RKO (cell line): Measurements from ENCODE around the gene PGAP2.
"Not testable (repeated sequence)": the region's sequence is repeated elsewhere in the genome, so short reads cannot be mapped to it uniquely, and the experiment has no call there.

Experiments
- DNase-seq: peaks from one replicate; pipeline ENCODE4 v3.0.0-alpha.2; 2016; ENCODE audit warnings: low spot score

Gene PGAP2

GRCh38 chr11:3807909-3808860, at the start of gene PGAP2:
Gene PGAP2 (plus strand): TSS chr11:3808560. CDS start chr11:3811260, 2,700 bp downstream.
- DNase-seq: peak; percentile 63

- DNase-seq: no peak
Observed at GRCh38 chr11:3764266-3764665, 44.1 kb upstream of the PGAP2 start.

- not testable (repeated sequence) for DNase-seq
Observed at GRCh38 chr11:3766836-3767235, 41.5 kb upstream of the PGAP2 start.

GRCh38 chr11:3767536-3767935, 40.8 kb upstream of the PGAP2 start:
- DNase-seq: no peak

GRCh38 chr11:3773180-3773579, 35.2 kb upstream of the PGAP2 start:
- no peak for DNase-seq

GRCh38 chr11:3775736-3776406, 32.5 kb upstream of the PGAP2 start:
- DNase-seq: no peak

GRCh38 chr11:3781423-3781822, 26.9 kb upstream of the PGAP2 start:
- no peak for DNase-seq

GRCh38 chr11:3782963-3783362, 25.4 kb upstream of the PGAP2 start:
- no peak for DNase-seq

GRCh38 chr11:3783611-3784010, 24.7 kb upstream of the PGAP2 start:
- no peak for DNase-seq

GRCh38 chr11:3786781-3787428, 21.5 kb upstream of the PGAP2 start:
- DNase-seq: no peak

- DNase-seq: not testable (repeated sequence)
Observed at GRCh38 chr11:3794387-3794786, 14.0 kb upstream of the PGAP2 start.

- DNase-seq: no peak
Observed at GRCh38 chr11:3795131-3796001, 13.0 kb upstream of the PGAP2 start.

- no peak for DNase-seq
Observed at GRCh38 chr11:3796002-3796311, 12.4 kb upstream of the PGAP2 start.

- peak; percentile 34 for DNase-seq
Observed at GRCh38 chr11:3796346-3796745, 12.0 kb upstream of the PGAP2 start.

- DNase-seq: peak; percentile 23
Observed at GRCh38 chr11:3796801-3797328, 11.5 kb upstream of the PGAP2 start.

GRCh38 chr11:3797329-3798090, 10.8 kb upstream of the PGAP2 start, which contains the start of gene NUP98:
Gene NUP98 (minus strand): TSS chr11:3797554. CDS start chr11:3782117, 15,437 bp downstream.
- DNase-seq: peak; percentile 99

- no peak for DNase-seq
Observed at GRCh38 chr11:3799143-3799542, 9.2 kb upstream of the PGAP2 start.

GRCh38 chr11:3799873-3800272, 8.5 kb upstream of the PGAP2 start:
- DNase-seq: no peak

GRCh38 chr11:3802011-3802790, 6.2 kb upstream of the PGAP2 start:
- DNase-seq: peak; percentile 67
